ENCODE data around the gene CPNE8. TPM values are rescaled to one million over a fixed set of nuclear protein-coding genes. Genes with fewer than 3 reads are reported as not detected.
A peak's percentile ranks its signal among the peaks of the same experiment; 100 is the strongest.

CPNE8 gene
- total RNA-seq, 4 donors from 2014 or later: 3.8 to 7.0 (median 4.6) TPM

- Histone ChIP-seq H3K36me3 (no peaks in the 10 kb centered on the region), H3K27ac (no peak overlapping the region), H3K9me3 (no peaks in the 10 kb centered on the region), H3K27me3 (peaks cover 0 to 3% (median 0%) of the 10 kb centered on the region in 3 donors), H3K4me1 (no peaks in the 10 kb centered on the region), H3K4me3 (no peak overlapping the region)
- TF ChIP-seq, protein P1, sequence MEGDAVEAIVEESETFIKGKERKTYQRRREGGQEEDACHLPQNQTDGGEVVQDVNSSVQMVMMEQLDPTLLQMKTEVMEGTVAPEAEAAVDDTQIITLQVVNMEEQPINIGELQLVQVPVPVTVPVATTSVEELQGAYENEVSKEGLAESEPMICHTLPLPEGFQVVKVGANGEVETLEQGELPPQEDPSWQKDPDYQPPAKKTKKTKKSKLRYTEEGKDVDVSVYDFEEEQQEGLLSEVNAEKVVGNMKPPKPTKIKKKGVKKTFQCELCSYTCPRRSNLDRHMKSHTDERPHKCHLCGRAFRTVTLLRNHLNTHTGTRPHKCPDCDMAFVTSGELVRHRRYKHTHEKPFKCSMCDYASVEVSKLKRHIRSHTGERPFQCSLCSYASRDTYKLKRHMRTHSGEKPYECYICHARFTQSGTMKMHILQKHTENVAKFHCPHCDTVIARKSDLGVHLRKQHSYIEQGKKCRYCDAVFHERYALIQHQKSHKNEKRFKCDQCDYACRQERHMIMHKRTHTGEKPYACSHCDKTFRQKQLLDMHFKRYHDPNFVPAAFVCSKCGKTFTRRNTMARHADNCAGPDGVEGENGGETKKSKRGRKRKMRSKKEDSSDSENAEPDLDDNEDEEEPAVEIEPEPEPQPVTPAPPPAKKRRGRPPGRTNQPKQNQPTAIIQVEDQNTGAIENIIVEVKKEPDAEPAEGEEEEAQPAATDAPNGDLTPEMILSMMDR (IDR thresholded peaks at IDR 0.05 in 4 of 5, conservative IDR thresholded peaks at IDR 0.05 in 1 of 5): no peak
- no peak for TF ChIP-seq POLR2A (IDR thresholded peaks at IDR 0.05)
- ATAC-seq: no peak
- in situ Hi-C loops (cut with MboI; ENCODE audit: low sequenced_read_pairs in 4 of 4): no loop called here
- intact Hi-C loops (cut with DNase I; ENCODE audit: low total_unique reads): no loop called here
- no peak for DNase-seq
Measured at GRCh38 chr12:38911611-38912010, 6.2 kb upstream of the CPNE8 start.

- intact Hi-C loops (cut with DNase I; ENCODE audit: low total_unique reads) (no loop called here), in situ Hi-C loops (cut with MboI; ENCODE audit: low sequenced_read_pairs in 4 of 4) (no loop called here)
- Histone ChIP-seq H3K27me3 (peaks cover 3 to 11% (median 4%) of the 10 kb centered on the region in 3 donors), H3K27ac (peak overlapping the region; percentile 22 to 92 (median 82)), H3K36me3 (no peaks in the 10 kb centered on the region), H3K9me3 (no peaks in the 10 kb centered on the region), H3K4me3 (peak overlapping the region; percentile 51 to 69 (median 62)), H3K4me1 (peaks cover 0 to 3% of the 10 kb centered on the region in 2 donors)
- no peak for DNase-seq
- TF ChIP-seq, protein P1 (IDR thresholded peaks at IDR 0.05 in 4 of 5, conservative IDR thresholded peaks at IDR 0.05 in 1 of 5): no peak
- TF ChIP-seq POLR2A (IDR thresholded peaks at IDR 0.05): no peak
- no peak for ATAC-seq
Measured at GRCh38 chr12:38907201-38907923, 2.0 kb upstream of the CPNE8 start.

DNA sequence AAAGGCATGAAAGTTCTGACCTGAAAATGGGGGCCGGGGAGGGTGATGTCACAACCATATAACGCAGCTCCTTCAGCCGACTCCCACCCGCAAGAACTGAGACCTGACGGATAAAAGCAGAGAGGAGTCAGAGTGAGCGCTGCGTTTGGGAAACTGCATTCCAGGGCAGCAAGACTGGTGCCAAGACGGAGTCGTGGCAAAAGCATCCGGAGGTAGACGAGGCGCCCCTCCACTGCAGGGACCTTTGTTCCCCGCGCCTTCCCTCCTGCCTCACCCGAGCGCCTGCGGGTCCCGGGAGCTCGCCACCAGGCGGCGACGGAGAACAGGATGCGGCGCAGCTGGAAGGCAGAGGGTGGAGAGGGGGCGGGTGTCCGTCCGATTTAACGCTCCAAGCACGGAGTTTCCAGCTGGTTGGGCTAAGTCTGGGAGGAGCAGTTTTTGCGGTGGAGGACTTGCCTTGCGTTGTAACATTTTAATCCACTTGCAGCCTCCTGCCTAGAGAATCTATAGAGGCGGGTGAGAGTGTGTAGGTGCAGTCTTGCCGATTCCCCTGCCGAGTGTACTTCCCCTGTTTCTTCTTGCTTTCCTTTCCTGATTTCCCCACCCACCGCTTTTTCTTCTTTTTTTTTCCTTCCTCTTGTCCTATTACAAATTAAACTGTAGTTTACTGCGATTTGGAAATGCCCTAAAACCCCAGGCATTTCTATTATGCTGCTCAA lies 1.2 kb upstream of the CPNE8 start:
- ATAC-seq (peak; percentile 51 to 57), DNase-seq (peak; percentile 46 to 58)
- intact Hi-C loops (cut with DNase I; ENCODE audit: low total_unique reads) (no loop called here), in situ Hi-C loops (cut with MboI; ENCODE audit: low sequenced_read_pairs in 4 of 4) (no loop called here)
- peak in 1 of 2 donors; percentile 19 for TF ChIP-seq POLR2A (IDR thresholded peaks at IDR 0.05)
- TF ChIP-seq, protein P1 (IDR thresholded peaks at IDR 0.05 in 4 of 5, conservative IDR thresholded peaks at IDR 0.05 in 1 of 5): peak; percentile 23 to 75 (median 65)
- Histone ChIP-seq H3K4me3 (peak overlapping the region; percentile 51 to 69 (median 62)), H3K27me3 (peaks cover 3 to 11% (median 4%) of the 10 kb centered on the region in 3 donors), H3K4me1 (peaks cover 0 to 3% of the 10 kb centered on the region in 2 donors), H3K9me3 (no peaks in the 10 kb centered on the region), H3K27ac (peak overlapping the region; percentile 80 to 92 (median 85)), H3K36me3 (no peaks in the 10 kb centered on the region)

GRCh38 chr12:38904537-38905479 lies 583 bp downstream of the CPNE8 start:
- Histone ChIP-seq H3K4me3 (peak overlapping the region; percentile 51 to 69 (median 62)), H3K27me3 (peaks cover 3 to 11% (median 4%) of the 10 kb centered on the region in 3 donors), H3K27ac (peak overlapping the region; percentile 80 to 92 (median 85)), H3K36me3 (no peaks in the 10 kb centered on the region), H3K9me3 (no peaks in the 10 kb centered on the region), H3K4me1 (peaks cover 0 to 3% of the 10 kb centered on the region in 2 donors)
- intact Hi-C loops (cut with DNase I; ENCODE audit: low total_unique reads): loop anchor here (5.0 kb wide), 1 partner anchor 1357 kb away; no protein-coding TSS in a partner anchor
- in situ Hi-C loops (cut with MboI; ENCODE audit: low sequenced_read_pairs in 4 of 4): no loop called here
- peak; percentile 68 to 79 for DNase-seq
- TF ChIP-seq, protein P1 (IDR thresholded peaks at IDR 0.05 in 4 of 5, conservative IDR thresholded peaks at IDR 0.05 in 1 of 5): no peak
- ATAC-seq: peak; percentile 76 to 87
